GM19397 (cell line): ENCODE measurements around the gene CITED4.

Source experiments
- ATAC-seq: cut with Tn5 transposase; IDR thresholded peaks from one replicate; pipeline ENCODE4 v1.9.1; 2021; ENCODE audit warnings: mild to moderate bottlenecking, moderate library complexity; ENCODE audit not compliant: unreplicated experiment

Gene CITED4

DNA sequence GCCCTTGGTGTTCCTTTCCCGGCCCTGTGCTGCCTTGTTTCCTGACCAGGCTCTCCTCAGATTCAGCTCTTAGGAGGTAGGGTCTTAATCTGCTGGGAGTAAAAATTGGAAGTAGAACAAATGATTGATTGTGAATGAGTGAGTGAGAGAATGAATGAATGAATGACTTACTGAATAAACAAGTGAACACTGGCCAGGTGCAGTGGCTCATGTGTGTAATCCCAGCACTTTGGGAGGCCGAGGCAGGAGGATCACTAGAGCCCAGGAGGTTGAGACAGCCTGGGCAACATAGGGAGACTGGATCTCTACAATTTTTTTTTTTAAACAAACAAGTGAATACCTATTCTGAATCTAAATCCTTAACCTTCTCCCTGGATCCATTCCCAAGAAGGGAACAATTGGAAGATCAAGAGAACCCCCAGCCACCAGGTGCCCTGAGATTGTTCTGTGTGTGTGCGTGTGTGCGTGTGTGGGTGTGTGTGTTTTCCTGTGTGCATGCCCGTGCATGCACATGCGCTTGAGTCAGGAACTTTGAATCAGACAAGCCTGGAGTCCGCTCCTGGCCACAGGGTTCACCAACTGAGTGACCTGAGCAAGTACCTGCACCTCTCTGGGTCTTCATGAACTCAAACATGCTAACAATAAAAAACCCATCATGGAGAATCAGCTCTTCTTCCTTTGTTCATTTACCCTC, 24.3 kb upstream of the CITED4 start:
- no peak for ATAC-seq

GRCh38 chr1:40884055-40884795, 22.1 kb upstream of the CITED4 start:
- ATAC-seq = no peak

GRCh38 chr1:40880813-40881549, 18.8 kb upstream of the CITED4 start:
- ATAC-seq = no peak

DNA sequence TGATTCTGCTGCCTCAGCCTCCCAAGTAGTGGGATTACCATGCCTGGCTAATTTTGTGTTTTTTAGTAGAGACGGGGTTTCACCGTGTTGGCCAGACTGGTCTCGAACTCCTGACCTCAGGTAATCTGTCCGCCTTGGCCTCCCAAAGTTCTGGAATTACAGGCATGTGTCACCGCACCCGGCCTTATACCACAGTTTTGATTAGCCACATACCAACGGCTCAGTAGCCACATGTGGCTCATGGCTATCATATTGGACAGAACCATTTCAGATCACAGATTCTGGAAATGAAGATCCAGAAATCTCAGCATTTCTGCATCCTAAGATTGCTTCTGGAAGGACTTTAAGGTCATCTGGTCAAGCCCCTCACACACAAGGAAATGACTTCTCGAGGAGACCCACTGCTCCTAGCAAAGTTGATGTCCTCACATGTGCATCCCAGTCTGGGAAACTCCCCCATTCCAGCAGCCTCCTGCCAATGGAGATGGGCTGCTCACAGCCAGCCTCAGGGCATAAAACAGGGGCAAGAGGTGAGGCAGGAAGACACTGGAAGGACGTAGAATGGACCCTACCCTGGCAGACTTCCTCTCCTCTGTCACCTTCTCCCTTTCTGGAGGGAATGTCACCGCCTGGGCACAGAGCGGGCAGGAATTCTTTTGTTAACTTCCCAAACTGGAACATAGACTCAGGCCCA, 17.5 kb upstream of the CITED4 start:
- no peak for ATAC-seq

GRCh38 chr1:40878906-40879305, 16.7 kb upstream of the CITED4 start:
- no peak for ATAC-seq

- no peak for ATAC-seq
Measured at GRCh38 chr1:40877698-40878097, 15.5 kb upstream of the CITED4 start.

DNA sequence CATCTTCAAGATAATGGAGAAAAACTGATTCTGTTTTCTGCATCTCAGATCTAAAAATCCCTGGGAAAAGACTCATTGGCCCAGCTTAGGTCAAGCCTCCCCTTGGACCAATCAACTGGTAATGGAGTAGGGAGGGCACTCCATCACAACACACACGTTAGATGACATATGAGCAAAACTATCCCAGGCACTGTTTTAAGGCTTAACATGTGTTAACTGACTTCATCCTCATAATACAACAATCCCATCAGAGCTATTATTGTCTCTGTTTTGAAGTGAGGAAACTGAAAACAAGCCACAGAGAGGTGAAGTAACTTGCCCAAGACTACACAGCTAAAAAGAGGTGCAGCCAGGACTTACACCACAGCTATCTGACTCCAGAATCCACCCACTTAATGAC, 14.7 kb upstream of the CITED4 start:
- ATAC-seq = no peak

DNA sequence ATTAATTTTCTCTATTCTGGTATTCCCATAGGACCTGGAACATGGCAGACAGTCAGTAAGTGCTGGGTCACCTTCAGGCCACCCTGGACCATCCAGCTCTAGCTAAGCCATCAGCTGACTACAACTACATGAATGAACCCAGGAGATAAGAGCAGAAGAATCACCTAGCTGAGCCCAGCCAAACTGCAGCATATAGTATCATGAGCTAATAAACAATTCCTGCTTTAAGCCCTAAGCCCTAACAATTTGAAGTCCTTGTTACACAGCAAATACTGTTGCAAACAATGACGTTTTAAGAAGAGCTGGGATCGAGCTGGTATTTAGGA, 14.2 kb upstream of the CITED4 start:
- no peak for ATAC-seq

GRCh38 chr1:40873863-40874472, 11.8 kb upstream of the CITED4 start:
- ATAC-seq = no peak

DNA sequence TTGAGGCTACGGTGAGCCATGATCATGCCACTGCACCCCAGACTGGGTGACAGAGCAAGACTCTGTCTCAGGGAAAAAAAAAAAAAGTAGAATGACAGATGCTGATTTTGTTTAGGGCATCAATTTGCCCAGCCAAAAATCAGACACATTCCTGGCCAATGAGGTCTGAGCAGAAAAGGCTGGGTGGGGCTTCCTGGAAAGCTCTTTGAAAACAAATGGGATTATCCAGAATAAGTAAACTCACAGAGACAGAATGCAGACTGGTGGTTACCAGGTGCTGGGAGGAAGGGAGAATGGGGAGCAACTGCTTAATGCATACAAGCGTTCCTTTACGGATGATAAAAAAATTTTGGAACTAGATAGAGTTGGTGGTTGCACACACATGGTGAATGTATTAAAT, 10.1 kb upstream of the CITED4 start:
- no peak for ATAC-seq

DNA sequence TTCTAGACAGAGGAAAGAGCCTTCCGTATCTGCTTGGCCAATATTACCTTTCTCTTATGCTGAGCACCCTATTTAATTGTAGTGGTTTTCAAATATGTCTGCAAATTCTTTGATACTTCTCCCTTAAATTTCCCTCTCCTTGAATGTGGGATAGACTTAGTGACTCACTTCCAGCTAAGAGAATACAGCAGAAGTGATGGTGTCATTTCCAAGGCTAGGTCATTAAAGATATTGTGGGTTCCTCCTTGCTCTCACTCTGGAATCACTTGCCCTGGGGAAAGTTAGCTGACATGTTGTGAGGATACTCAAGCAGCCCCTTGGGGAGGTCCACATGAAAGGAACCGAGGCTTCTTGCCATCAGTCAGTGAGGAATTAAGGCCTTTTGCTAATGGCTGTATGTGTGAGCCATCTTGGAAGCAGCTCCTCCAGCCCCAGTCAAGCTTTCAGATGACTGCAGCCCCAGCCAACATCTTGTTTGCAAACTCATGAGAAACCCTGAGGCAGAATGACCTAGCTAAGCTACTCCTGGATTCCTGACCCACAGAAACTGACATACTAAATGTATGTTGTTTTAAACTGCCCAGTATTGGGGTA, 8.1 kb upstream of the CITED4 start:
- ATAC-seq = no peak

DNA sequence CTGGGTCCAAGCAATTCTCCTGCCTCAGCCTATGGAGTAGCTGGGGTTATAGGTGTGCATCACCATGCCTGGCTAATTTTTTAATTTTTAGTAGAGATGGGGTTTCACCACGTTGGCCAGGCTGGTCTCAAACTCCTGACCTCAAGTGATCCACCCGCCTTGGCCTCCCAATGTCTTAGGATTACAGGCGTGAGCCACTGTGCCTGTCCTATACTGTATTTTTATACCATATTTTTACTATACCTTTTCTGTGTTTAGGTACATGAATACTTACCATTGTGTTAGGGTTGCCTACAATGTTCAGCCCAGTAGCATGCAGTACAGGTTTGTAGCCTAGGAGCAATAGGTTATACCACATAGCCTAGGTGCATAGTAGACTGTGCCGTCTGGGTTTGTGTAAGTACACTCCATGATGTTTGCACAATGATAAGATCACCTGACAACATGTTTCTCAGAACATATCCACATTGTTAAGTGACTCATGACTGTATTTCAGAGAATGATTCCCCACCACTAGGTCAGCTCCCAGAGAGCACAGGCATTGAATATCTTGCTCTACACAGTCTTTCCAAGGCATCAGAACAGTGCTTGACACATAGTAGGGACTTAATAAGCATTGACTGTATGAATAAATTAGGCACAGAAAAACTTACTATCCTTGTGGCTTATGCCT, 6.0 kb upstream of the CITED4 start:
- ATAC-seq = no peak

- ATAC-seq = peak; percentile 5
Measured at GRCh38 chr1:40861224-40862003, 749 bp downstream of the CITED4 start.

DNA sequence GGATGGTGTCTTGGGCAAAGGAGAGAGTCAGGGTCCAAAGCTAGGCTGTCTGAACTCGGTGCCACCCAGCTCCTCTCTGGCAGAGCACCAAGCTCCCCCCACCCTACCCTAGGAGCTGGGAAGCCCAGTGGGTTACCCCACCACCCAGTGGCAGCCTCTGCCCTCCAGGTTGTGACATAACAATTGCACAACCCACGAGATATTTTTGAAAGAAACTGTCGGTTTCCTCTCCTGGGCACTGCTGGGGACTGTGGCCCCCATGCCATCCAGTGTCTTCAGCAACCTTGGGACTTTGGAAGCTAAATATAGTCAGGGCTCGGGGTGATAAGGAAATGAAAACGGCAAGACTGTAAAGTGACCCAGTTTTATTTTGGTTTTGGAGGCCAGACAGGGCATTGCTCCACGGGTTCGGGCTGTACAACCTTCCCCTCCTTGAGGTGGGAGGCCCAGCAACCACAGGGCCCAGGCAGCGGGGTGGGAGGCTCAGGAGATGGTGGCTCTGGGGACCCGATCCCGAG, 1.4 kb downstream of the CITED4 start:
- no peak for ATAC-seq

- no peak for ATAC-seq
Measured at GRCh38 chr1:40858856-40859416, 3.2 kb downstream of the CITED4 start.

- ATAC-seq = no peak
Measured at GRCh38 chr1:40857737-40858136, 4.4 kb downstream of the CITED4 start.

GRCh38 chr1:40856656-40857302, 5.4 kb downstream of the CITED4 start:
- no peak for ATAC-seq

DNA sequence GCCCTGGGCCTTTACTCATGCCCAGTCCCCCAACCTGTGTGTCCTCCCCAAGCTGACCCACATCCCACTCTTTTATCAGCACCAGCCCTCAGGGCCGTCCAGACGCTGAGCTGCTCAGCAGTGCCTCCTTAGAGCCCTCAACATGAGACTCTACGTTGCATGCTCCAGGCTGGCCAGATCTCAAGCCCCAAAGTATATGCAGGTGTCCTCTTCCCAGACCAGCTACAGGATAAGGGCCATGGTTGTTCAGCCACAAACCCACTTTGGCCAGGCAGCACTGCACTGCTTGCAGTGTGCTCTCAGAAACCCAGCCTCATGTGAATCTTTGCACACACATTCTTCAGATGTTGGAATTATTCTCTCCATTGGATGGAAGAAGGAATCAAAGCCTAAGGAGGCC, 6.0 kb downstream of the CITED4 start:
- no peak for ATAC-seq
